T47D (cell line): ENCODE data around the gene SSBP4.

ENCODE experiments used
- DNase-seq, 2 experiments: peaks; one replicate each; pipeline versions ENCODE4 v3.0.0 to v3.0.0-alpha.2; 2011 to 2012; ENCODE audit warnings: low read depth in 1 of 2, low spot score in 1 of 2
- JUND ChIP-seq: IDR thresholded peaks from 2 replicates; pipeline ENCODE4 v1.6.1; 2012; ENCODE audit warnings: low read depth
- in situ Hi-C: cut with HindIII; loops from 2 replicates; pipeline ENCODE4 v1.10.0; 2016; ENCODE audit warnings: low sequenced_read_pairs, low pct_unique_long_range_greater_than_20kb

Gene SSBP4

GRCh38 chr19:18418483-18419194, 559 bp upstream of the SSBP4 start:
- no peak for TF ChIP-seq JUND
- DNase-seq, result no peak
- in situ Hi-C loops, result no loop called here

- in situ Hi-C loops, result no loop called here
- DNase-seq, result no peak
- no peak for TF ChIP-seq JUND
These were observed 682 bp downstream of the SSBP4 start for GRCh38 chr19:18419699-18420460.

- no peak for DNase-seq
- in situ Hi-C loops, result no loop called here
- no peak for TF ChIP-seq JUND
These were observed 1.7 kb downstream of the SSBP4 start for GRCh38 chr19:18420930-18421329.

GRCh38 chr19:18421371-18421959, 2.3 kb downstream of the SSBP4 start:
- TF ChIP-seq JUND, result no peak
- in situ Hi-C loops, result no loop called here
- no peak for DNase-seq

- no peak for DNase-seq
- no peak for TF ChIP-seq JUND
- in situ Hi-C loops, result no loop called here
These were observed 3.5 kb downstream of the SSBP4 start for GRCh38 chr19:18422530-18423191.

- TF ChIP-seq JUND, result no peak
- in situ Hi-C loops, result no loop called here
- no peak for DNase-seq
These were observed 4.2 kb downstream of the SSBP4 start for GRCh38 chr19:18423258-18424020.

GRCh38 chr19:18424122-18424889, 5.1 kb downstream of the SSBP4 start:
- no peak for DNase-seq
- in situ Hi-C loops, result no loop called here
- no peak for TF ChIP-seq JUND

GRCh38 chr19:18424890-18425514, 5.8 kb downstream of the SSBP4 start:
- in situ Hi-C loops, result no loop called here
- no peak for TF ChIP-seq JUND
- no peak for DNase-seq

GRCh38 chr19:18425515-18426415, 6.6 kb downstream of the SSBP4 start:
- TF ChIP-seq JUND, result no peak
- in situ Hi-C loops, result no loop called here
- no peak for DNase-seq

- in situ Hi-C loops, result no loop called here
- no peak for DNase-seq
- TF ChIP-seq JUND, result no peak
These were observed 7.2 kb downstream of the SSBP4 start for GRCh38 chr19:18426416-18426767.
